ENCODE data around the gene TMEM163.

GRCh38 chr2:134610871-134611270 is 107.9 kb downstream of the TMEM163 start:
- no peak for TF ChIP-seq EP300 (IDR thresholded peaks at IDR 0.05; ENCODE audit: borderline replicate concordance)
- no peak for TF ChIP-seq ZBTB7A (IDR thresholded peaks at IDR 0.05; ENCODE audit: low read depth)
- no peak for TF ChIP-seq TEAD4 (IDR thresholded peaks at IDR 0.05)
- no peak for TF ChIP-seq YY1 (IDR thresholded peaks at IDR 0.05; ENCODE audit: low read depth)
- TF ChIP-seq CREB1 (IDR thresholded peaks at IDR 0.05; ENCODE audit: low read depth), result no peak
- TF ChIP-seq REST (IDR thresholded peaks at IDR 0.05; ENCODE audit: low read depth), result no peak
- no peak for TF ChIP-seq MAX (IDR thresholded peaks at IDR 0.05)
- TF ChIP-seq TCF12 (IDR thresholded peaks at IDR 0.05; ENCODE audit: low read depth), result no peak
- TF ChIP-seq TAF1 (IDR thresholded peaks at IDR 0.05; ENCODE audit: low read depth), result no peak
